K562 (cell line): Measurements from ENCODE around the gene GNRH2. TPM values are rescaled to one million over a fixed set of nuclear protein-coding genes. Genes with fewer than 3 reads are reported as not detected.

Experiments used
- ATAC-seq: fragments of 200-7000 bp; cut with Tn5 transposase; 3 replicates; pipeline ENCODE4 v1.9.1; 2020; ENCODE audit warnings: moderate library complexity
- BruUV-seq: library from RNA; stranded (reverse); fragments of 400-500 nt; replicated peaks from 2 replicates; lab custom pipeline; 2021; lab: Mats Ljungman, UMichigan
- CTCF ChIA-PET: fragments of 300-600 bp; formaldehyde crosslinking; extraction: SDS; loops from one replicate; lab custom pipeline; 2021; ENCODE audit warnings: low intra/inter-chr PET ratio; lab: Yijun Ruan, JAX
- POLR2A ChIA-PET: fragments of 300-600, 350-650 bp; sonication (Branson Sonifier 250); formaldehyde crosslinking; extraction: SDS; loops from one replicate; lab custom pipeline; 2021; ENCODE audit warnings: antibody characterized with exemption, inconsistent platforms; lab: Yijun Ruan, JAX
- DNase-seq, 4 experiments: peaks; one replicate each; pipeline versions ENCODE4 v3.0.0 to v3.0.0-alpha.2; 2011 to 2018; ENCODE audit warnings: low spot score in 3 of 4, mixed read lengths in 3 of 4; ENCODE audit errors: extremely low read depth in 1 of 4
- FAIRE-seq: peaks from 2 replicates; lab custom pipeline; 2011; peaks lifted over from hg19 to GRCh38; lab: Jason Lieb, UNC
- H2AFZ ChIP-seq: 2 replicates; pipeline ENCODE4 v1.6.0; 2011; ENCODE audit warnings: low read depth, low read length, control low read depth, inconsistent platforms
- H3K27ac ChIP-seq: fragments of 200-600 bp; 3 replicates; pipeline ENCODE4 v1.8.0; 2011; ENCODE audit warnings: low read depth, mild to moderate bottlenecking, control low read depth, inconsistent platforms, low read length, moderate library complexity, mixed read lengths; ENCODE audit errors: extremely low read depth
- H3K27me3 ChIP-seq, 2 experiments: fragments of 300-600 bp in 1 of 2; 2 replicates in 1 of 2; 3 replicates in 1 of 2; pipeline versions ENCODE4 v1.6.0 to v1.8.0; 2011; ENCODE audit warnings: inconsistent platforms in 2 of 2, low read length in 2 of 2, mild to moderate bottlenecking in 1 of 2, mixed read lengths in 1 of 2, moderate library complexity in 1 of 2; ENCODE audit not compliant: control insufficient read depth in 2 of 2, insufficient read depth in 2 of 2
- H3K36me3 ChIP-seq: fragments of 300-600 bp; 3 replicates; pipeline ENCODE4 v1.8.0; 2011; ENCODE audit warnings: mild to moderate bottlenecking, low read length, inconsistent platforms; ENCODE audit not compliant: control insufficient read depth, insufficient read depth
- H3K4me1 ChIP-seq, 2 experiments: fragments of 200-600 bp in 1 of 2; replicated peaks in 1 of 2; 2 replicates in 1 of 2; 3 replicates in 1 of 2; pipeline versions ENCODE4 v1.5.1 to v1.8.0; 2011; ENCODE audit warnings: inconsistent platforms in 2 of 2, low read length in 2 of 2, mild to moderate bottlenecking in 1 of 2, mixed read lengths in 1 of 2, moderate library complexity in 1 of 2; ENCODE audit not compliant: control insufficient read depth in 2 of 2, insufficient read depth in 2 of 2
- H3K4me2 ChIP-seq: 2 replicates; pipeline ENCODE4 v1.6.1; 2011; ENCODE audit warnings: low read length, control low read depth, inconsistent platforms, mixed read lengths; ENCODE audit not compliant: insufficient read depth
- H3K4me3 ChIP-seq: fragments of 200-600 bp; sonication (generic), shearing (Covaris generic); 2 replicates; pipeline ENCODE4 v1.5.1; 2016; ENCODE audit warnings: control low read depth, inconsistent platforms
- H3K79me2 ChIP-seq: fragments of 200-600 bp; 3 replicates; pipeline ENCODE4 v1.8.0; 2011; ENCODE audit warnings: low read length, inconsistent platforms; ENCODE audit not compliant: control insufficient read depth, insufficient read depth
- H3K9ac ChIP-seq, 2 experiments: 2 replicates each; pipeline versions ENCODE4 v1.6.0 to v1.6.1; 2011; ENCODE audit warnings: low read depth in 2 of 2, low read length in 2 of 2, control low read depth in 1 of 2, inconsistent platforms in 1 of 2, mild to moderate bottlenecking in 1 of 2, mixed read lengths in 1 of 2; ENCODE audit not compliant: insufficient read depth in 1 of 2
- H3K9me1 ChIP-seq: one replicate; pipeline ENCODE4 v1.6.0; 2011; ENCODE audit warnings: inconsistent platforms, mild to moderate bottlenecking, low read length, moderate library complexity; ENCODE audit not compliant: control insufficient read depth, insufficient read depth
- H3K9me3 ChIP-seq: replicated peaks from 2 replicates; pipeline ENCODE4 v1.5.1; 2011; ENCODE audit warnings: low read depth, low read length, inconsistent platforms; ENCODE audit not compliant: control insufficient read depth, insufficient read depth
- H4K20me1 ChIP-seq: replicated peaks from 2 replicates; pipeline ENCODE4 v1.6.1; 2011; ENCODE audit warnings: low read length, inconsistent platforms, mixed read lengths; ENCODE audit not compliant: control insufficient read depth, insufficient read depth
- ATF7 ChIP-seq: fragments of 450-650 bp; IDR thresholded peaks from 2 replicates; pipeline ENCODE4 v1.7.1; 2014; ENCODE audit warnings: mild to moderate bottlenecking, moderate library complexity
- C11orf30 ChIP-seq: fragments of 450-650 bp; IDR thresholded peaks from 2 replicates; pipeline ENCODE4 v1.6.1; 2016; ENCODE audit warnings: low read depth, mild to moderate bottlenecking
- ESRRB ChIP-seq: fragments of 250-450 bp; sonication (Bioruptor Pico); IDR thresholded peaks from 2 replicates; pipeline ENCODE4 v1.5.0; 2020; ENCODE audit warnings: mild to moderate bottlenecking, moderate library complexity, borderline replicate concordance
- MAX ChIP-seq: sonication (generic); formaldehyde crosslinking; IDR thresholded peaks from 2 replicates; pipeline ENCODE4 v1.9.0; 2022; ENCODE audit warnings: mild to moderate bottlenecking, missing genetic modification reagents
- MITF ChIP-seq: IDR thresholded peaks from 2 replicates; pipeline ENCODE4 v1.6.1; 2014; ENCODE audit warnings: antibody characterized with exemption
- MTA1 ChIP-seq: fragments of 450-650 bp; IDR thresholded peaks from 2 replicates; pipeline ENCODE4 v1.6.1; 2017; ENCODE audit warnings: borderline replicate concordance
- NR2C2 ChIP-seq, 2 experiments: fragments of 200-800 bp in 1 of 2; sonication (Bioruptor generic) in 1 of 2; sonication (generic) in 1 of 2; formaldehyde crosslinking in 1 of 2; IDR thresholded peaks; 2 replicates each; pipeline versions ENCODE4 v1.6.1 to v1.8.0; 2016 to 2022; ENCODE audit warnings: mild to moderate bottlenecking in 1 of 2, missing compliant biosample characterization in 1 of 2, missing genetic modification characterization in 1 of 2, missing genetic modification reagents in 1 of 2
- SFPQ ChIP-seq: fragments of 200-400 bp; formaldehyde crosslinking; IDR thresholded peaks from 2 replicates; pipeline ENCODE4 v1.6.1; 2017; ENCODE audit warnings: mild to moderate bottlenecking, low read depth, low read length, moderate library complexity
- ZFP1 ChIP-seq: fragments of 450-650 bp; formaldehyde crosslinking; IDR thresholded peaks from 2 replicates; pipeline ENCODE4 v1.4.0; 2020; ENCODE audit warnings: mild to moderate bottlenecking, mixed read lengths
- ZNF140 ChIP-seq: fragments of 250-450 bp; sonication (Bioruptor Pico); IDR thresholded peaks from 2 replicates; pipeline ENCODE4 v1.8.0; 2021; ENCODE audit warnings: moderate library complexity, mild to moderate bottlenecking, inconsistent platforms
- ZNF584 ChIP-seq: fragments of 200-800 bp; sonication (Bioruptor generic); IDR thresholded peaks from 2 replicates; pipeline ENCODE4 v1.6.1; 2016; ENCODE audit warnings: low read depth, mild to moderate bottlenecking, missing genetic modification characterization, missing compliant biosample characterization
- ZNF764 ChIP-seq: fragments of 250-450 bp; sonication (Bioruptor Pico); IDR thresholded peaks from 2 replicates; pipeline ENCODE4 v1.4.0; 2020; ENCODE audit warnings: low read depth, mild to moderate bottlenecking, moderate library complexity
- WGBS: fragments of 100-300 bp; shearing (Covaris generic); methylation state at CpG from one replicate; pipeline ENCODE4 v1.1.6; 2016; ENCODE audit warnings: low coverage, mixed read lengths; ENCODE audit not compliant: insufficient coverage; ENCODE audit errors: missing lambda C conversion rate; 5-methylcytosine and 5-hydroxymethylcytosine counted together
- in situ Hi-C: fragments of 300-500 bp; cut with MboI; formaldehyde crosslinking; loops from 4 replicates; pipeline ENCODE4 v1.15.0; 2018; ENCODE audit warnings: inconsistent platforms, mixed read lengths
- intact Hi-C: fragments of 100-400 bp; cut with micrococcal nuclease; formaldehyde crosslinking; loops from 2 replicates; pipeline ENCODE4 v1.14.2; 2022
- polyA plus RNA-seq, 8 experiments: library from polyadenylated mRNA; depleted of rRNA in 4 of 8; stranded (reverse) in 5 of 8; unstranded in 3 of 8; fragments of >200 nt; fragmentation: Nextera tagmentation in 2 of 8; fragmentation: Illumina TruSeq in 1 of 8; extraction: Ambion mirVana in 2 of 8; extraction: Trizol in 1 of 8; gene quantifications; 2 replicates each; pipeline versions ENCODE4 v1.2.1 to v1.2.3, GENCODE V29; 2011 to 2014; ENCODE audit warnings: inconsistent platforms in 1 of 8, missing spikeins in 1 of 8
- total RNA-seq, 7 experiments: library from RNA; depleted of rRNA in 6 of 7; stranded (reverse); fragments of >200 nt in 6 of 7; fragmentation: Illumina TruSeq in 2 of 7; extraction: Trizol in 2 of 7; gene quantifications; 2 replicates each; pipeline versions ENCODE4 v1.2.1 to v1.2.3, GENCODE V29; 2011 to 2021; ENCODE audit warnings: low replicate concordance in 1 of 7

Gene GNRH2
- total and polyA plus RNA-seq, 9 of the 15 experiments (the other 6 are each of a cell fraction or from before 2014, with no cell fraction given): 0.11 to 0.50 (median 0.24) TPM; not detected in 5

GRCh38 chr20:3013771-3014170 lies 29.7 kb upstream of the GNRH2 start:
- DNase-seq (no peak), FAIRE-seq (no peak), ATAC-seq (no peak)
- POLR2A ChIA-PET: interaction anchor here (0.6 kb wide), 1 partner anchor 147 kb away, joined by 3 read pairs; no protein-coding TSS in a partner anchor
- no peak for TF ChIP-seq ZFP1
- no peak for TF ChIP-seq SFPQ
- TF ChIP-seq MAX (CRISPR knock-in tag): no peak
- no peak for TF ChIP-seq MITF
- TF ChIP-seq ZNF764 (CRISPR knock-in tag): no peak
- no peak for TF ChIP-seq ZNF140
- no peak for TF ChIP-seq ZNF584 (CRISPR knock-in tag)
- no peak for TF ChIP-seq ATF7
- no peak for TF ChIP-seq NR2C2 (CRISPR knock-in tag; IDR thresholded peaks at IDR 0.05)
- TF ChIP-seq NR2C2 (tag; IDR thresholded peaks at IDR 0.05): no peak
- no peak for TF ChIP-seq MTA1
- no peak for TF ChIP-seq C11orf30
- TF ChIP-seq ESRRB (CRISPR knock-in tag): no peak
- H4K20me1 ChIP-seq: no peaks in the 10 kb centered on the region; the same call in 1 of the 2 replicates
- H2AFZ ChIP-seq: no peak overlapping the region
- no peak overlapping the region for H3K27ac ChIP-seq
- H3K4me1 ChIP-seq: no peaks in the 10 kb centered on the region
- H3K4me2 ChIP-seq: no peak overlapping the region
- in situ Hi-C loops (no loop called here), intact Hi-C loops (no loop called here)
- no peaks in the 10 kb centered on the region for H3K9me3 ChIP-seq
- H3K9me1 ChIP-seq: no peaks in the 10 kb centered on the region
- no peaks in the 10 kb centered on the region for H3K79me2 ChIP-seq
- no peak overlapping the region for H3K9ac ChIP-seq
- CTCF ChIA-PET: no interaction called here
- WGBS: 90% methylated on average over 5 of the region's 5 CpGs
- H3K27me3 ChIP-seq: no peaks in the 10 kb centered on the region
- BruUV-seq: no TSS peak
- peaks cover 39% of the 10 kb centered on the region for H3K36me3 ChIP-seq
- H3K4me3 ChIP-seq: no peak overlapping the region
